ENCODE measurements around the gene HPGD.

DNA sequence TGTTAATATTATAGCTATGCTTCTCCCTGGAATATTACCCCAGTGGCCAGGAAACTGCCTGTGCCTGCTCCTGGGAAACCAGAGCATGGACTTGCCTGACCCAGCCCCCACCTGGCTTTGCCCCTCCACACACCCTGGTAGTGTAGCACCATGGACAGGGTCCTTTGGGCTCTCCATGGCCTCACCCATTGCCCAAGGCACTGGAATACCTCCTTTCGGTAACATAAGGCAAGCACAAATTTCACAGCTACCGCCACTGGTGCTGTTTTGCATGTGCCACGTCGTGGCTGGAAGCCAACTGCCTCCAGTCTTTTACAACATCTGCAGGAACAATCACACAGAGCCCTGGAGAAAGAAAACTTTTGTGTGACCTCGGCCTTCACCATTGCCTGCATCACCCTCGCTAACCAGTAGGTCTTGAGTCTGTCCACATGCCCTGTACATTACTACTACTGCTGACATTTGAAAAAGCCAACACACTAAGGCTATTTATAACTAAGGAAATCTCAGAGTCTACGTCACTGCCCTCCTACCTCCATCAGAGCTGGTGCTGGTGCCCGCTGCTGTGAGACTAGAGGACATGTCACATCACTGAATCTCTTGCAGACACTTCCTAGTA, 47.7 kb downstream of the HPGD start:
- TF ChIP-seq, protein P1, sequence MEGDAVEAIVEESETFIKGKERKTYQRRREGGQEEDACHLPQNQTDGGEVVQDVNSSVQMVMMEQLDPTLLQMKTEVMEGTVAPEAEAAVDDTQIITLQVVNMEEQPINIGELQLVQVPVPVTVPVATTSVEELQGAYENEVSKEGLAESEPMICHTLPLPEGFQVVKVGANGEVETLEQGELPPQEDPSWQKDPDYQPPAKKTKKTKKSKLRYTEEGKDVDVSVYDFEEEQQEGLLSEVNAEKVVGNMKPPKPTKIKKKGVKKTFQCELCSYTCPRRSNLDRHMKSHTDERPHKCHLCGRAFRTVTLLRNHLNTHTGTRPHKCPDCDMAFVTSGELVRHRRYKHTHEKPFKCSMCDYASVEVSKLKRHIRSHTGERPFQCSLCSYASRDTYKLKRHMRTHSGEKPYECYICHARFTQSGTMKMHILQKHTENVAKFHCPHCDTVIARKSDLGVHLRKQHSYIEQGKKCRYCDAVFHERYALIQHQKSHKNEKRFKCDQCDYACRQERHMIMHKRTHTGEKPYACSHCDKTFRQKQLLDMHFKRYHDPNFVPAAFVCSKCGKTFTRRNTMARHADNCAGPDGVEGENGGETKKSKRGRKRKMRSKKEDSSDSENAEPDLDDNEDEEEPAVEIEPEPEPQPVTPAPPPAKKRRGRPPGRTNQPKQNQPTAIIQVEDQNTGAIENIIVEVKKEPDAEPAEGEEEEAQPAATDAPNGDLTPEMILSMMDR (optimal IDR thresholded peaks at IDR 0.05 in 1 of 3, IDR thresholded peaks at IDR 0.05 in 1 of 3, conservative IDR thresholded peaks at IDR 0.05 in 1 of 3; ENCODE audit: extremely low read depth in 1 of 3, insufficient read depth in 2 of 3, low read length in 3 of 3): no peak
- TF ChIP-seq EZH2 (IDR thresholded peaks at IDR 0.05; ENCODE audit: low read length): no peak

Data from keratinocyte (primary cell).